Endodermal cell (in vitro differentiated cells): ENCODE results near the gene REC114. TPM values are rescaled to one million over a fixed set of nuclear protein-coding genes. Genes with fewer than 3 reads are reported as not detected.

Experiments
- DNase-seq: peaks from one replicate; pipeline ENCODE4 v3.0.0-alpha.2; 2017
- H3K27ac ChIP-seq: 2 replicates; pipeline ENCODE4 v1.5.1; 2013; ENCODE audit warnings: mild to moderate bottlenecking, low read depth, low read length, moderate library complexity
- H3K27me3 ChIP-seq: 2 replicates; pipeline ENCODE4 v1.6.1; 2013; ENCODE audit warnings: mild to moderate bottlenecking, low read length, moderate library complexity; ENCODE audit not compliant: insufficient read depth, control insufficient read depth, poor library complexity, severe bottlenecking
- H3K36me3 ChIP-seq: 2 replicates; pipeline ENCODE4 v1.7.0; 2013; ENCODE audit warnings: mild to moderate bottlenecking, low read length, moderate library complexity; ENCODE audit not compliant: control insufficient read depth, insufficient read depth
- H3K4me1 ChIP-seq: one replicate; pipeline ENCODE4 v1.7.0; 2013; ENCODE audit warnings: low read length; ENCODE audit not compliant: control insufficient read depth, insufficient read depth
- H3K4me3 ChIP-seq: 2 replicates; pipeline ENCODE4 v1.5.1; 2013; ENCODE audit warnings: mild to moderate bottlenecking, low read length, moderate library complexity
- H3K9ac ChIP-seq: 2 replicates; pipeline ENCODE4 v1.6.1; 2013; ENCODE audit warnings: mild to moderate bottlenecking, low read length, moderate library complexity; ENCODE audit not compliant: poor library complexity, severe bottlenecking; ENCODE audit errors: extremely low read depth
- H3K9me3 ChIP-seq: 2 replicates; pipeline ENCODE4 v1.6.1; 2013; ENCODE audit warnings: mild to moderate bottlenecking, low read length, moderate library complexity; ENCODE audit not compliant: control insufficient read depth
- H3K27ac Mint-ChIP-seq: 2 replicates; pipeline ENCODE4 v1.8.0; 2020; ENCODE audit warnings: mixed read lengths
- H3K27me3 Mint-ChIP-seq: 2 replicates; pipeline ENCODE4 v1.8.0; 2021; ENCODE audit warnings: mild to moderate bottlenecking, mixed read lengths; ENCODE audit not compliant: insufficient read depth
- H3K36me3 Mint-ChIP-seq: 2 replicates; pipeline ENCODE4 v1.8.0; 2020; ENCODE audit warnings: low read depth, mixed read lengths
- H3K4me1 Mint-ChIP-seq: 2 replicates; pipeline ENCODE4 v1.8.0; 2020; ENCODE audit warnings: mixed read lengths
- H3K4me3 Mint-ChIP-seq: 2 replicates; pipeline ENCODE4 v1.8.0; 2020; ENCODE audit warnings: mild to moderate bottlenecking, moderate library complexity, mixed read lengths
- H3K9me3 Mint-ChIP-seq: 2 replicates; pipeline ENCODE4 v1.8.0; 2020; ENCODE audit warnings: mild to moderate bottlenecking, mixed read lengths
- CTCF ChIP-seq: fragments of 200-600 bp; sonication (generic); conservative IDR thresholded peaks from 2 replicates; pipeline ENCODE4 v1.5.0; 2021; ENCODE audit warnings: antibody characterized with exemption, mild to moderate bottlenecking
- WGBS, 2 experiments: methylation state at CpG; one replicate each; pipeline versions ENCODE4 v1.1.5 to v1.1.7; 2013; ENCODE audit warnings: missing lambda C conversion rate in 2 of 2, mixed read lengths in 1 of 2; ENCODE audit not compliant: insufficient coverage in 1 of 2, insufficient read length in 1 of 2; 5-methylcytosine and 5-hydroxymethylcytosine counted together
- total RNA-seq, 2 donors: library from RNA; stranded (reverse); fragmentation: NEBNext Ultra II Directional in 1 of 2; extraction: Animal tissue kit (Norgen Biotek cat#: 25700) in 1 of 2; gene quantifications; 2 replicates in 1 of 2; 3 replicates in 1 of 2; pipeline ENCODE4 v1.2.1, GENCODE V29; 2021

The REC114 gene
- total RNA-seq, 2 donors from 2014 or later, result not detected

DNA sequence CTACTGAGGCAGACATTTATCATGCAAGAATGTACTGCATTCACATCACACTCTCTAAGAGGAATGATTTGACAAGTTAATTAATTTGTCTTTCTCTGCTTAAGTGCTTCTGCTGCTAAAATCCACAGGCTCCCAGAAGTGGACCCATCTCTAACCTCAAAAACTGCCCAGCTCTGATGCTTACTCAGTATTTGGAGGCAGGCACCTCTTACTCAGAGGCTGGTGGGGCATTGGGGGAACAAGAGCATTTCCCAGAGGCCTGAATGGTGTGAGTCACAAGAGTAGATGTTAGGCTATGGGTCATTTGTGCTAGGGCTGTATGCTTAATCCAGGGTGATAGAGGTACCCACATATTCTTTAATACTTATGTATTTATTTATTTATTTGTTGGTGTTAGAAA, 39.8 kb upstream of the REC114 start:
- H3K4me1 Mint-ChIP-seq, result no peaks in the 10 kb centered on the region
- Histone ChIP-seq H3K36me3 (no peaks in the 10 kb centered on the region), H3K4me1 (no peaks in the 10 kb centered on the region), H3K4me3 (no peak overlapping the region), H3K9ac (no peak overlapping the region), H3K27ac (no peak overlapping the region), H3K9me3 (no peaks in the 10 kb centered on the region), H3K27me3 (no peaks in the 10 kb centered on the region)
- no peak for DNase-seq
- H3K4me3 Mint-ChIP-seq, result no peak overlapping the region
- TF ChIP-seq CTCF, result no peak
- H3K27ac Mint-ChIP-seq, result no peak overlapping the region
- no peaks in the 10 kb centered on the region for H3K9me3 Mint-ChIP-seq
- no peaks in the 10 kb centered on the region for H3K36me3 Mint-ChIP-seq
- no peaks in the 10 kb centered on the region for H3K27me3 Mint-ChIP-seq

DNA sequence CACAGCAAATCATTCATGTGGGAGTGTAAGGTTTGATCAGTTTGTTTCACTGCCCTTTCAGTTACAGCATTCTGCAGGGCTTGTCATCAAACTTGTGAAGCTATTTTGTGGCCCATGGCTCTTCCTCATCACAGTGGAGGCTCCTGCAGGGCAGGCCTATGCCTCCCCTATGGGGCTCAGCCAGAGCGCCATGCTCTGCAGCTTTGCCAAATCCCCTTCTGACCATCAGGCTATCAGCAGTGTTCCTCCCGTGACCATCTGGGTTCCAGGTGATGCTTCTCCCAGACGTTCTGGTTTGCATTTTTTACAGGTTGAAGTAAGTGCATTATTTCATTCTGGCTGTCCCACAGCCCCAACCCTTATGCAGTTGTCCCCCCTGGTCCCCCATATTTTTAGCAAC, 28.1 kb upstream of the REC114 start:
- Mint-ChIP-seq H3K4me3 (no peak overlapping the region), H3K9me3 (no peaks in the 10 kb centered on the region), H3K27me3 (no peaks in the 10 kb centered on the region), H3K27ac (no peak overlapping the region), H3K4me1 (no peaks in the 10 kb centered on the region), H3K36me3 (no peaks in the 10 kb centered on the region)
- no peak for DNase-seq
- Histone ChIP-seq H3K36me3 (no peaks in the 10 kb centered on the region), H3K27me3 (no peaks in the 10 kb centered on the region), H3K4me3 (no peak overlapping the region), H3K9ac (no peak overlapping the region), H3K9me3 (no peaks in the 10 kb centered on the region), H3K4me1 (no peaks in the 10 kb centered on the region), H3K27ac (no peak overlapping the region)
- 80 to 89% methylated on average over 1 to 3 of the region's 3 CpGs for WGBS, 2 experiments
- TF ChIP-seq CTCF, result no peak

DNA sequence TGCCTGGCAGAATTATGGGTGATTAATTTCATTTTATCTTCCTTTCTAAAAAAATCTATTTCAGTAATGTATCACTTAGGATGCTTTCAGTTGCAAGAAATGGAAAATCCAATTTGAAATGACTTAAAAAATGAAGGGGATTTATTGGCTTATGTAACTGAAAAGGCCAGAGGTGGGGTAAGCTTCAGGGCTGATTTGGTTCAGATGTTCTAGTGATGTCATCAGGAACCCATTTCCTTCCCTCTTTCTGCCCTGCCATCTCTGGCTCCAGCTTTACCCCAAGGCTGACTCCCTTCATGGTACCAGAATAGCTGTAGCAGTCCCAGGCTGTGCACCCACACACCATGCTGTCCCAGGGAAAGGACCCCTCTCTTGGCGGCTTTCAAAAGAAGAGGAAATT, 18.5 kb upstream of the REC114 start:
- Mint-ChIP-seq H3K4me3 (no peak overlapping the region), H3K9me3 (no peaks in the 10 kb centered on the region), H3K36me3 (no peaks in the 10 kb centered on the region), H3K4me1 (no peaks in the 10 kb centered on the region), H3K27me3 (no peaks in the 10 kb centered on the region), H3K27ac (no peak overlapping the region)
- TF ChIP-seq CTCF, result no peak
- WGBS, 2 experiments, result 96% methylated on average over 1 of the region's 1 CpG; no CpG with 5 or more reads in 1 of the 2 experiments
- H3K4me3 ChIP-seq, result no peak overlapping the region
- H3K4me1 ChIP-seq, result no peaks in the 10 kb centered on the region
- H3K36me3 ChIP-seq, result no peaks in the 10 kb centered on the region
- no peaks in the 10 kb centered on the region for H3K27me3 ChIP-seq
- DNase-seq, result no peak
- no peak overlapping the region for H3K27ac ChIP-seq
- no peak overlapping the region for H3K9ac ChIP-seq
- no peaks in the 10 kb centered on the region for H3K9me3 ChIP-seq
